Measurements from ENCODE around the gene NOX5.

DNA sequence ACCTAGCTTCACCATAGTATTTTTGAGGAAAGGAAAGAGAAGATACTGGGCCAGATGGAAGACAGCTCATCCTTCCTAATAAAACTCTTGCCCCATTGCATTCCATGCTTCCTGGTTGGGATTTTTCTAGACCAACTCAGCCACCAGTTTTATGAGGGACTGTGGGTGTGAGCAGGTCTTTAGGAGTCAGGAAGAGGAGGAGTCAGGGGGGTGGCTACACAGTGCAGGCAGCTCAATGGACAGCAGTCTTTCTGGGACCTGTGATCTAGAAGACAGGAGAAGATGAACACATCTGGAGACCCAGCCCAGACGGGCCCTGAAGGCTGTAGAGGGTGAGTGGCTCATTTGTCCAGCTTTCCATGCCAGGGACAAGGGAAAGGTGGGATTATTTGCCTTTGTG, at the start of gene NOX5:
- no peak for TF ChIP-seq POLR2AphosphoS5 (IDR thresholded peaks at IDR 0.05; ENCODE audit: low read depth, low read length)
- TF ChIP-seq, protein P1, sequence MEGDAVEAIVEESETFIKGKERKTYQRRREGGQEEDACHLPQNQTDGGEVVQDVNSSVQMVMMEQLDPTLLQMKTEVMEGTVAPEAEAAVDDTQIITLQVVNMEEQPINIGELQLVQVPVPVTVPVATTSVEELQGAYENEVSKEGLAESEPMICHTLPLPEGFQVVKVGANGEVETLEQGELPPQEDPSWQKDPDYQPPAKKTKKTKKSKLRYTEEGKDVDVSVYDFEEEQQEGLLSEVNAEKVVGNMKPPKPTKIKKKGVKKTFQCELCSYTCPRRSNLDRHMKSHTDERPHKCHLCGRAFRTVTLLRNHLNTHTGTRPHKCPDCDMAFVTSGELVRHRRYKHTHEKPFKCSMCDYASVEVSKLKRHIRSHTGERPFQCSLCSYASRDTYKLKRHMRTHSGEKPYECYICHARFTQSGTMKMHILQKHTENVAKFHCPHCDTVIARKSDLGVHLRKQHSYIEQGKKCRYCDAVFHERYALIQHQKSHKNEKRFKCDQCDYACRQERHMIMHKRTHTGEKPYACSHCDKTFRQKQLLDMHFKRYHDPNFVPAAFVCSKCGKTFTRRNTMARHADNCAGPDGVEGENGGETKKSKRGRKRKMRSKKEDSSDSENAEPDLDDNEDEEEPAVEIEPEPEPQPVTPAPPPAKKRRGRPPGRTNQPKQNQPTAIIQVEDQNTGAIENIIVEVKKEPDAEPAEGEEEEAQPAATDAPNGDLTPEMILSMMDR (IDR thresholded peaks at IDR 0.05 in 2 of 3, conservative IDR thresholded peaks at IDR 0.05 in 1 of 3; ENCODE audit: borderline replicate concordance in 1 of 3, insufficient read depth in 1 of 3, low read depth in 2 of 3, low read length in 2 of 3), result no peak
- no peak for TF ChIP-seq EZH2 (IDR thresholded peaks at IDR 0.05)
- TF ChIP-seq, protein P2, sequence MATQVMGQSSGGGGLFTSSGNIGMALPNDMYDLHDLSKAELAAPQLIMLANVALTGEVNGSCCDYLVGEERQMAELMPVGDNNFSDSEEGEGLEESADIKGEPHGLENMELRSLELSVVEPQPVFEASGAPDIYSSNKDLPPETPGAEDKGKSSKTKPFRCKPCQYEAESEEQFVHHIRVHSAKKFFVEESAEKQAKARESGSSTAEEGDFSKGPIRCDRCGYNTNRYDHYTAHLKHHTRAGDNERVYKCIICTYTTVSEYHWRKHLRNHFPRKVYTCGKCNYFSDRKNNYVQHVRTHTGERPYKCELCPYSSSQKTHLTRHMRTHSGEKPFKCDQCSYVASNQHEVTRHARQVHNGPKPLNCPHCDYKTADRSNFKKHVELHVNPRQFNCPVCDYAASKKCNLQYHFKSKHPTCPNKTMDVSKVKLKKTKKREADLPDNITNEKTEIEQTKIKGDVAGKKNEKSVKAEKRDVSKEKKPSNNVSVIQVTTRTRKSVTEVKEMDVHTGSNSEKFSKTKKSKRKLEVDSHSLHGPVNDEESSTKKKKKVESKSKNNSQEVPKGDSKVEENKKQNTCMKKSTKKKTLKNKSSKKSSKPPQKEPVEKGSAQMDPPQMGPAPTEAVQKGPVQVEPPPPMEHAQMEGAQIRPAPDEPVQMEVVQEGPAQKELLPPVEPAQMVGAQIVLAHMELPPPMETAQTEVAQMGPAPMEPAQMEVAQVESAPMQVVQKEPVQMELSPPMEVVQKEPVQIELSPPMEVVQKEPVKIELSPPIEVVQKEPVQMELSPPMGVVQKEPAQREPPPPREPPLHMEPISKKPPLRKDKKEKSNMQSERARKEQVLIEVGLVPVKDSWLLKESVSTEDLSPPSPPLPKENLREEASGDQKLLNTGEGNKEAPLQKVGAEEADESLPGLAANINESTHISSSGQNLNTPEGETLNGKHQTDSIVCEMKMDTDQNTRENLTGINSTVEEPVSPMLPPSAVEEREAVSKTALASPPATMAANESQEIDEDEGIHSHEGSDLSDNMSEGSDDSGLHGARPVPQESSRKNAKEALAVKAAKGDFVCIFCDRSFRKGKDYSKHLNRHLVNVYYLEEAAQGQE (IDR thresholded peaks at IDR 0.05; ENCODE audit: low read depth), result no peak
- no peak for TF ChIP-seq POLR2A (IDR thresholded peaks at IDR 0.05; ENCODE audit: borderline replicate concordance, extremely low read depth, insufficient read depth, insufficient read length)
- no peak for TF ChIP-seq JUND (IDR thresholded peaks at IDR 0.05)
- TF ChIP-seq YY1 (IDR thresholded peaks at IDR 0.05; ENCODE audit: extremely low read depth, insufficient replicate concordance, low read depth, low read length), result no peak
- TF ChIP-seq RAD21 (IDR thresholded peaks at IDR 0.05; ENCODE audit: low read depth), result no peak
- no peak for TF ChIP-seq ZNF274 (IDR thresholded peaks at IDR 0.05; ENCODE audit: low read depth, low read length)
- no peak for TF ChIP-seq EGR1 (IDR thresholded peaks at IDR 0.05; ENCODE audit: low read depth)
